Middle frontal gyrus (tissue), 1 donor: ENCODE data around the gene EHBP1L1.
"Not testable (repeated sequence)": the region's sequence is repeated elsewhere in the genome, so short reads cannot be mapped to it uniquely, and the experiment has no call there.

Source experiments
- DNase-seq: peaks from one replicate; pipeline ENCODE4 v3.0.0-alpha.2; 2015; ENCODE audit warnings: low spot score; ENCODE audit errors: extremely low spot score

Gene EHBP1L1

GRCh38 chr11:65560555-65561418 is 15.1 kb upstream of the EHBP1L1 start:
- no peak for DNase-seq

GRCh38 chr11:65562020-65562419 is 13.8 kb upstream of the EHBP1L1 start:
- no peak for DNase-seq

- no peak for DNase-seq
Observed at GRCh38 chr11:65562788-65563187, 13.1 kb upstream of the EHBP1L1 start.

GRCh38 chr11:65563601-65564000 is 12.3 kb upstream of the EHBP1L1 start:
- DNase-seq: no peak

GRCh38 chr11:65564879-65565559 is 10.8 kb upstream of the EHBP1L1 start:
- DNase-seq: not testable (repeated sequence)

- no peak for DNase-seq
Observed at GRCh38 chr11:65565624-65566453, 10.0 kb upstream of the EHBP1L1 start.

- DNase-seq: no peak
Observed at GRCh38 chr11:65569164-65569972, 6.5 kb upstream of the EHBP1L1 start.

- peak; percentile 96 for DNase-seq
Observed at GRCh38 chr11:65569973-65570918, 5.6 kb upstream of the EHBP1L1 start, which contains the start of gene ZNRD2. ZNRD2 (plus strand) TSS chr11:65570477; CDS start chr11:65570492, 15 bp downstream.

- DNase-seq: no peak
Observed at GRCh38 chr11:65571420-65571819, 4.4 kb upstream of the EHBP1L1 start.

- DNase-seq: no peak
Observed at GRCh38 chr11:65571940-65572339, 3.9 kb upstream of the EHBP1L1 start.

GRCh38 chr11:65572356-65573051 is 3.3 kb upstream of the EHBP1L1 start, which contains the start of gene FAM89B:
FAM89B (plus strand) TSS chr11:65572538; CDS start chr11:65572670, 132 bp downstream.
- peak; percentile 65 for DNase-seq

- no peak for DNase-seq
Observed at GRCh38 chr11:65573391-65574079, 2.3 kb upstream of the EHBP1L1 start.

- no peak for DNase-seq
Observed at GRCh38 chr11:65574109-65574810, 1.6 kb upstream of the EHBP1L1 start.

- DNase-seq: no peak
Observed at GRCh38 chr11:65574811-65575567, 864 bp upstream of the EHBP1L1 start.

- DNase-seq: no peak
Observed at GRCh38 chr11:65576232-65576866, 496 bp downstream of the EHBP1L1 start.
